Testis (tissue), 3 donors: ENCODE data around the gene PRR36. TPM values are rescaled to one million over a fixed set of nuclear protein-coding genes. Genes with fewer than 3 reads are reported as not detected.
A peak's percentile ranks its signal among the peaks of the same experiment; 100 is the strongest.

ENCODE experiments used
- DNase-seq: peaks from one replicate; pipeline ENCODE4 v3.0.0-alpha.2; 2019
- H3K27ac ChIP-seq, 2 donors: fragments of 200-600 bp; sonication (generic); one replicate each; pipeline ENCODE4 v1.5.1; 2019
- H3K27me3 ChIP-seq: fragments of 200-600 bp; sonication (generic); one replicate; pipeline ENCODE4 v1.5.1; 2019
- H3K36me3 ChIP-seq: fragments of 200-600 bp; sonication (generic); one replicate; pipeline ENCODE4 v1.5.1; 2017; ENCODE audit warnings: low read depth; ENCODE audit errors: missing control alignments
- H3K4me1 ChIP-seq: fragments of 200-600 bp; sonication (generic); one replicate; pipeline ENCODE4 v1.5.1; 2019
- H3K4me3 ChIP-seq, 2 donors: fragments of 200-600 bp; sonication (generic); one replicate each; pipeline ENCODE4 v1.5.1; 2017 to 2019
- H3K9me3 ChIP-seq: fragments of 200-600 bp; sonication (generic); one replicate; pipeline ENCODE4 v1.5.1; 2017
- CTCF ChIP-seq, 3 experiments: fragments of 450-650 bp in 2 of 3; fragments of 200-600 bp in 1 of 3; sonication (generic) in 1 of 3; IDR thresholded peaks; one replicate each; pipeline ENCODE4 v1.5.1; 2016 to 2019; ENCODE audit warnings: antibody characterized with exemption in 3 of 3, mild to moderate bottlenecking in 2 of 3, moderate library complexity in 1 of 3
- POLR2A ChIP-seq: fragments of 450-650 bp; IDR thresholded peaks from one replicate; pipeline ENCODE4 v1.6.1; 2017; ENCODE audit warnings: antibody characterized with exemption, mild to moderate bottlenecking, moderate library complexity
- WGBS, 2 donors: methylation state at CpG; one replicate each; pipeline ENCODE4 v1.1.5; 2018; 5-methylcytosine and 5-hydroxymethylcytosine counted together
- intact Hi-C: fragments of 100-400 bp; cut with DNase I; formaldehyde crosslinking; loops from one replicate; pipeline ENCODE4 v1.15.1; 2023; ENCODE audit warnings: low total_unique reads
- polyA plus RNA-seq: library from polyadenylated mRNA; stranded (reverse); fragments of 350-450 nt; fragmentation: Illumina TruSeq; extraction: RNeasy Lipid Tissue Mini Kit (QIAGEN cat#74804); gene quantifications from one replicate; pipeline ENCODE4 v1.2.3, GENCODE V29; 2014; ENCODE audit warnings: low read depth, low replicate concordance; ENCODE audit not compliant: insufficient read depth
- total RNA-seq, 2 donors: library from RNA; depleted of rRNA; stranded (reverse); fragments of >200 nt; gene quantifications; one replicate each; pipeline ENCODE4 v1.2.3, GENCODE V29; 2016

Gene PRR36
- total and polyA plus RNA-seq, 3 donors from 2014 or later = 0.50 to 3.3 (median 2.9) TPM

GRCh38 chr19:7908742-7909461 lies 34.7 kb upstream of the PRR36 start:
- H3K4me1 ChIP-seq = peaks cover 18% of the 10 kb centered on the region
- DNase-seq = no peak
- no peaks in the 10 kb centered on the region for H3K27me3 ChIP-seq
- no peaks in the 10 kb centered on the region for H3K36me3 ChIP-seq
- TF ChIP-seq POLR2A (no peak), CTCF (IDR thresholded peaks at IDR 0.05) (no peak)
- H3K9me3 ChIP-seq = no peaks in the 10 kb centered on the region
- 87 to 88% methylated on average over 11 to 19 of the region's 19 CpGs for WGBS, 2 donors
- H3K4me3 ChIP-seq = no peak overlapping the region
- intact Hi-C loops = no loop called here
- H3K27ac ChIP-seq = no peak overlapping the region

DNA sequence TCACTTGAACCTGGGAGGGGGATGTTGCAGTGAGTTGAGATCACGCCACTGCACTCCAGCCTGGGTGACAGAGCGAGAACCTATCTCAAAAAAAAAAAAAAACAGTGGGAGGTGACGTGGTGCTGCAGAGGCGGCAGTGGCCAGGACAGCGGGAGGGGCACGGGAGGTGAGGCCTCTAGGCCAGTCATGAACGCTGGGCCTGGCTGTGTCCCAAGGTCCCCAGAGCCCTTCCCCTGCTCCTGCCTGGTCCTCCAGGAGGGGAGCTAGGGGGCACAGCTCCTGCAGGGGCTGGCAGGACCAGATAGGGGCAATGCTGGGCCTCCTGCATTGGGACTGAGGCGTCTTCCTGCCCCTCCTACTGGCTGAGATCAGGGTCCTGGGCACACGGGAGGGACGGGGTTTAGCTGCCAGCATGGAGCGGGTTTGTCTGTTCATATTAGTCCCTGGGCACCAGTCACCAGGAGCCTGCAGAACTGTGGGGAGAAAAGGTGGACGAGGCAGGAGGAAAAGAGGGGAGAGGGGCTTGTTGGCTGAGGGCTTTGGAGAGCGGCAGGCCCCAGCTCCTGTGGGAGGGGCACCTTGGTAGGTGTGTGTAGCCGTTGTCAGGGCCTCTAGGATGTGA lies 34.0 kb upstream of the PRR36 start:
- intact Hi-C loops = no loop called here
- no peak for TF ChIP-seq POLR2A
- TF ChIP-seq CTCF (IDR thresholded peaks at IDR 0.05) = no peak
- peaks cover 18% of the 10 kb centered on the region for H3K4me1 ChIP-seq
- H3K9me3 ChIP-seq = no peaks in the 10 kb centered on the region
- peak; percentile 59 for DNase-seq
- H3K36me3 ChIP-seq = no peaks in the 10 kb centered on the region
- WGBS, 2 donors = 77 to 85% methylated on average over 9 to 14 of the region's 14 CpGs
- H3K27ac ChIP-seq = no peak overlapping the region
- no peak overlapping the region for H3K4me3 ChIP-seq
- H3K27me3 ChIP-seq = no peaks in the 10 kb centered on the region

GRCh38 chr19:7907544-7907943 lies 33.4 kb upstream of the PRR36 start:
- DNase-seq = no peak
- Histone ChIP-seq H3K36me3 (no peaks in the 10 kb centered on the region), H3K27me3 (no peaks in the 10 kb centered on the region), H3K4me3 (no peak overlapping the region), H3K9me3 (no peaks in the 10 kb centered on the region), H3K27ac (no peak overlapping the region), H3K4me1 (peaks cover 24% of the 10 kb centered on the region)
- intact Hi-C loops = no loop called here
- WGBS, 2 donors = 88 to 89% methylated on average over 6 to 11 of the region's 11 CpGs
- no peak for TF ChIP-seq CTCF (IDR thresholded peaks at IDR 0.05)
- no peak for TF ChIP-seq POLR2A

DNA sequence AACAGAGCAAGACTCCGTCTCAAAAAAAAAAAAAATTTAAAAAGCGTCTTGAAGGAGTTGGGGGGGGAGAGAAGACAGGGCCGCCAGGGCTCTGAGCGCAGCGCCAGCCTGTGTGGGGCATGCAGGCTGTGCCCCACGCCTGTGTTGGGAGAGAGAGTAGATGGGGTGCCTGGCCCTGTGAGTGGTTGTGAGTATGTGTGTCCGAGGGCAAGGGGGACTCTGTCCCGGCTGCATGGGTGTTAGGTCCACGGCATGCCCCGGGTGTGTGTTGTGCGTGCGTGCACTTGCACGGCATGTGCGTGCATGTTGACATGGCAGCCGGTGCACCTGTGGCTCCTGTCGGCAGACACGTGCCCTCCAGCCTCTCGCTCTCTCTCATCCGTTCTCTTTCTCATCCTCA lies 32.9 kb upstream of the PRR36 start:
- Histone ChIP-seq H3K9me3 (no peaks in the 10 kb centered on the region), H3K4me3 (no peak overlapping the region), H3K4me1 (peaks cover 24% of the 10 kb centered on the region), H3K36me3 (no peaks in the 10 kb centered on the region), H3K27me3 (no peaks in the 10 kb centered on the region), H3K27ac (no peak overlapping the region)
- intact Hi-C loops = no loop called here
- TF ChIP-seq CTCF (IDR thresholded peaks at IDR 0.05) (no peak), POLR2A (no peak)
- WGBS, 2 donors = 89 to 93% methylated on average over 19 of the region's 19 CpGs
- no peak for DNase-seq

- Histone ChIP-seq H3K4me1 (peaks cover 24% of the 10 kb centered on the region), H3K27ac (no peak overlapping the region), H3K27me3 (no peaks in the 10 kb centered on the region), H3K9me3 (no peaks in the 10 kb centered on the region), H3K4me3 (no peak overlapping the region), H3K36me3 (no peaks in the 10 kb centered on the region)
- no peak for TF ChIP-seq POLR2A
- no peak for TF ChIP-seq CTCF (IDR thresholded peaks at IDR 0.05)
- 86 to 93% methylated on average over 10 of the region's 10 CpGs for WGBS, 2 donors
- DNase-seq = no peak
- intact Hi-C loops = no loop called here
These were observed 31.7 kb upstream of the PRR36 start for GRCh38 chr19:7905859-7906258.
